HG03460 (cell line): ENCODE measurements around the gene WIF1.

Experiments
- ATAC-seq: cut with Tn5 transposase; IDR thresholded peaks from one replicate; pipeline ENCODE4 v1.9.1; 2021; ENCODE audit not compliant: unreplicated experiment

Gene WIF1

GRCh38 chr12:65039301-65039700 lies 81.8 kb downstream of the WIF1 start:
- ATAC-seq = no peak

- ATAC-seq = no peak
These were observed 96.0 kb downstream of the WIF1 start for GRCh38 chr12:65025136-65025535.

- no peak for ATAC-seq
These were observed 97.6 kb downstream of the WIF1 start for GRCh38 chr12:65023485-65023884.

GRCh38 chr12:65022960-65023359 lies 98.1 kb downstream of the WIF1 start:
- no peak for ATAC-seq

- ATAC-seq = no peak
These were observed 98.7 kb downstream of the WIF1 start for GRCh38 chr12:65022421-65022820.

- ATAC-seq = no peak
These were observed 101.3 kb downstream of the WIF1 start for GRCh38 chr12:65019696-65020234.

- ATAC-seq = no peak
These were observed 104.0 kb downstream of the WIF1 start for GRCh38 chr12:65016881-65017650.

- ATAC-seq = no peak
These were observed 105.3 kb downstream of the WIF1 start for GRCh38 chr12:65015850-65016249.

GRCh38 chr12:65014504-65015271 lies 106.4 kb downstream of the WIF1 start:
- ATAC-seq = no peak

- no peak for ATAC-seq
These were observed 110.7 kb downstream of the WIF1 start for GRCh38 chr12:65010437-65010836.

GRCh38 chr12:65005716-65006115 lies 115.4 kb downstream of the WIF1 start:
- ATAC-seq = no peak

- ATAC-seq = no peak
These were observed 116.8 kb downstream of the WIF1 start for GRCh38 chr12:65004270-65004669.
